Loucy (cell line): ENCODE data around the gene MRTFB.

ENCODE experiments used
- H2AFZ ChIP-seq: fragments of 200-600 bp; sonication (generic); 2 replicates; pipeline ENCODE4 v1.6.0; 2016; ENCODE audit warnings: antibody characterized with exemption, mild to moderate bottlenecking, low read length, moderate library complexity
- H3F3A ChIP-seq: fragments of 200-600 bp; 2 replicates; pipeline ENCODE4 v1.6.0; 2016; ENCODE audit warnings: antibody characterized with exemption, low read depth, mild to moderate bottlenecking
- H3K27me3 ChIP-seq: fragments of 200-600 bp; sonication (generic); 2 replicates; pipeline ENCODE4 v1.6.1; 2014; ENCODE audit warnings: low read length, mild to moderate bottlenecking; ENCODE audit not compliant: insufficient read depth, poor library complexity, severe bottlenecking
- H3K36me3 ChIP-seq: fragments of 200-600 bp; sonication (generic); 2 replicates; pipeline ENCODE4 v1.6.1; 2016; ENCODE audit warnings: low read length; ENCODE audit not compliant: insufficient read depth
- H3K4me1 ChIP-seq: fragments of 200-600 bp; sonication (generic); 2 replicates; pipeline ENCODE4 v1.5.1; 2014; ENCODE audit warnings: low read length, mild to moderate bottlenecking; ENCODE audit not compliant: insufficient read depth, poor library complexity, severe bottlenecking
- H3K4me2 ChIP-seq: fragments of 200-600 bp; sonication (generic); 2 replicates; pipeline ENCODE4 v1.6.0; 2014; ENCODE audit warnings: antibody characterized with exemption, low read length, low read depth, mild to moderate bottlenecking; ENCODE audit not compliant: poor library complexity, severe bottlenecking
- H3K4me3 ChIP-seq: fragments of 200-600 bp; sonication (generic); 2 replicates; pipeline ENCODE4 v1.5.1; 2014; ENCODE audit warnings: low read length, mild to moderate bottlenecking, mixed read lengths; ENCODE audit not compliant: poor library complexity, severe bottlenecking
- H3K79me2 ChIP-seq: fragments of 200-600 bp; sonication (generic); 2 replicates; pipeline ENCODE4 v1.6.1; 2014; ENCODE audit warnings: low read length; ENCODE audit not compliant: insufficient read depth
- H3K9ac ChIP-seq: fragments of 200-600 bp; sonication (generic); 2 replicates; pipeline ENCODE4 v1.6.0; 2014; ENCODE audit warnings: mild to moderate bottlenecking, low read depth, low read length, moderate library complexity; ENCODE audit not compliant: poor library complexity, severe bottlenecking
- H3K9me2 ChIP-seq: fragments of 200-600 bp; sonication (generic); replicated peaks from 2 replicates; pipeline ENCODE4 v1.6.1; 2016; ENCODE audit warnings: low read depth, low read length, mixed read lengths
- H3K9me3 ChIP-seq: fragments of 200-600 bp; sonication (generic); 2 replicates; pipeline ENCODE4 v1.6.1; 2014; ENCODE audit warnings: mild to moderate bottlenecking, antibody characterized with exemption, low read length, low read depth; ENCODE audit not compliant: insufficient read depth
- H4K20me1 ChIP-seq: fragments of 200-600 bp; sonication (generic); 2 replicates; pipeline ENCODE4 v1.6.0; 2014; ENCODE audit warnings: antibody characterized with exemption, low read length, mild to moderate bottlenecking; ENCODE audit not compliant: insufficient read depth, poor library complexity, severe bottlenecking
- CTCF ChIP-seq: fragments of 200-600 bp; sonication (generic); conservative IDR thresholded peaks from 2 replicates; pipeline ENCODE4 v1.5.1; 2014; ENCODE audit warnings: mild to moderate bottlenecking, antibody characterized with exemption, low read length
- EZH2phosphoT487 ChIP-seq: fragments of 200-600 bp; IDR thresholded peaks from 2 replicates; pipeline ENCODE4 v1.6.1; 2018; ENCODE audit warnings: antibody characterized with exemption, mild to moderate bottlenecking, moderate library complexity, borderline replicate concordance

Gene MRTFB

GRCh38 chr16:14284371-14284770 lies 213.3 kb downstream of the MRTFB start:
- no peak for TF ChIP-seq EZH2phosphoT487
- TF ChIP-seq CTCF = no peak
- no peaks in the 10 kb centered on the region for H3K79me2 ChIP-seq
- H3K4me1 ChIP-seq = no peaks in the 10 kb centered on the region
- no peaks in the 10 kb centered on the region for H4K20me1 ChIP-seq
- H3K36me3 ChIP-seq = no peaks in the 10 kb centered on the region
- no peaks in the 10 kb centered on the region; the same call in 1 of the 2 replicates for H3K9me3 ChIP-seq
- no peaks in the 10 kb centered on the region for H3F3A ChIP-seq
- H3K9ac ChIP-seq = peak overlapping the region; percentile 60
- no peaks in the 10 kb centered on the region for H3K27me3 ChIP-seq
- peak overlapping the region; percentile 85 for H3K4me3 ChIP-seq
- no peaks in the 10 kb centered on the region for H3K9me2 ChIP-seq
- H3K4me2 ChIP-seq = peak overlapping the region; percentile 72
- no peak overlapping the region for H2AFZ ChIP-seq

GRCh38 chr16:14284930-14285512 lies 213.9 kb downstream of the MRTFB start:
- peak overlapping the region; percentile 85 for H3K4me3 ChIP-seq
- peak overlapping the region; percentile 98 for H2AFZ ChIP-seq
- no peaks in the 10 kb centered on the region for H3K27me3 ChIP-seq
- H3K4me1 ChIP-seq = no peaks in the 10 kb centered on the region
- H3K36me3 ChIP-seq = no peaks in the 10 kb centered on the region
- H3K79me2 ChIP-seq = no peaks in the 10 kb centered on the region
- H3K4me2 ChIP-seq = peak overlapping the region; percentile 72
- TF ChIP-seq CTCF (peak; percentile 38), EZH2phosphoT487 (no peak)
- no peaks in the 10 kb centered on the region for H3F3A ChIP-seq
- no peaks in the 10 kb centered on the region; the same call in 1 of the 2 replicates for H3K9me3 ChIP-seq
- H4K20me1 ChIP-seq = no peaks in the 10 kb centered on the region
- H3K9me2 ChIP-seq = no peaks in the 10 kb centered on the region
- H3K9ac ChIP-seq = peak overlapping the region; percentile 60

- Histone ChIP-seq H3K9me2 (no peaks in the 10 kb centered on the region), H3K79me2 (no peaks in the 10 kb centered on the region), H3K9ac (peak overlapping the region; percentile 60), H4K20me1 (no peaks in the 10 kb centered on the region), H3F3A (no peaks in the 10 kb centered on the region), H2AFZ (peak overlapping the region; percentile 98), H3K9me3 (no peaks in the 10 kb centered on the region; the same call in 1 of the 2 replicates), H3K4me1 (no peaks in the 10 kb centered on the region), H3K36me3 (no peaks in the 10 kb centered on the region), H3K4me3 (peak overlapping the region; percentile 85), H3K27me3 (no peaks in the 10 kb centered on the region), H3K4me2 (peak overlapping the region; percentile 72)
- TF ChIP-seq CTCF = no peak
- no peak for TF ChIP-seq EZH2phosphoT487
Observed at GRCh38 chr16:14285513-14286367, 214.6 kb downstream of the MRTFB start.
